Panc1 (cell line): ENCODE results near the gene SLC16A12.

Experiments used
- REST ChIP-seq, 2 experiments: IDR thresholded peaks; 2 replicates each; pipeline ENCODE4 v1.6.1; 2011 to 2012; ENCODE audit warnings: low read depth in 2 of 2, control low read depth in 1 of 2, low read length in 1 of 2, mild to moderate bottlenecking in 1 of 2, moderate library complexity in 1 of 2; ENCODE audit not compliant: insufficient read depth in 1 of 2
- TF ChIP-seq, protein P1 (sequence below): fragments of 450-650 bp; IDR thresholded peaks from 2 replicates; pipeline ENCODE4 v1.5.1; 2017; ENCODE audit warnings: mild to moderate bottlenecking

GRCh38 chr10:89553064-89553734 lies 17.8 kb upstream of the SLC16A12 start:
- TF ChIP-seq, protein P1, sequence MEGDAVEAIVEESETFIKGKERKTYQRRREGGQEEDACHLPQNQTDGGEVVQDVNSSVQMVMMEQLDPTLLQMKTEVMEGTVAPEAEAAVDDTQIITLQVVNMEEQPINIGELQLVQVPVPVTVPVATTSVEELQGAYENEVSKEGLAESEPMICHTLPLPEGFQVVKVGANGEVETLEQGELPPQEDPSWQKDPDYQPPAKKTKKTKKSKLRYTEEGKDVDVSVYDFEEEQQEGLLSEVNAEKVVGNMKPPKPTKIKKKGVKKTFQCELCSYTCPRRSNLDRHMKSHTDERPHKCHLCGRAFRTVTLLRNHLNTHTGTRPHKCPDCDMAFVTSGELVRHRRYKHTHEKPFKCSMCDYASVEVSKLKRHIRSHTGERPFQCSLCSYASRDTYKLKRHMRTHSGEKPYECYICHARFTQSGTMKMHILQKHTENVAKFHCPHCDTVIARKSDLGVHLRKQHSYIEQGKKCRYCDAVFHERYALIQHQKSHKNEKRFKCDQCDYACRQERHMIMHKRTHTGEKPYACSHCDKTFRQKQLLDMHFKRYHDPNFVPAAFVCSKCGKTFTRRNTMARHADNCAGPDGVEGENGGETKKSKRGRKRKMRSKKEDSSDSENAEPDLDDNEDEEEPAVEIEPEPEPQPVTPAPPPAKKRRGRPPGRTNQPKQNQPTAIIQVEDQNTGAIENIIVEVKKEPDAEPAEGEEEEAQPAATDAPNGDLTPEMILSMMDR = no peak
- TF ChIP-seq REST (IDR thresholded peaks at IDR 0.05; ENCODE audit: insufficient read depth in 1 of 2, low read depth in 2 of 2, low read length in 1 of 2) = no peak
